Sigmoid colon (tissue), 3 donors: ENCODE data around the gene SLC30A2.

Experiments
- CTCF ChIP-seq, 4 experiments: fragments of 450-650 bp in 3 of 4; fragments of 200-600 bp in 1 of 4; IDR thresholded peaks; one replicate each; pipeline ENCODE4 v1.5.1; 2016 to 2019; ENCODE audit warnings: antibody characterized with exemption in 4 of 4, mild to moderate bottlenecking in 3 of 4, moderate library complexity in 2 of 4
- POLR2A ChIP-seq, 2 donors: fragments of 450-650 bp; IDR thresholded peaks; one replicate each; pipeline ENCODE4 v1.6.1; 2016; ENCODE audit warnings: antibody characterized with exemption in 2 of 2, mild to moderate bottlenecking in 2 of 2, moderate library complexity in 2 of 2

- TF ChIP-seq CTCF (IDR thresholded peaks at IDR 0.05) (no peak), POLR2A (IDR thresholded peaks at IDR 0.05) (no peak)
Measured at GRCh38 chr1:25987951-25988350, 58.0 kb downstream of the SLC30A2 start.
